Keratinocyte (primary cell): ENCODE results near the gene PGC. TPM values are rescaled to one million over a fixed set of nuclear protein-coding genes. Genes with fewer than 3 reads are reported as not detected.

Experiments
- DNase-seq: peaks from one replicate; pipeline ENCODE4 v3.0.0-alpha.2; 2011; ENCODE audit warnings: low read depth, missing footprints, low spot score
- FAIRE-seq: peaks from 2 replicates; lab custom pipeline; 2011; peaks lifted over from hg19 to GRCh38; lab: Jason Lieb, UNC
- H2AFZ ChIP-seq: 2 replicates; pipeline ENCODE4 v1.6.0; 2012; ENCODE audit warnings: low read length, control low read depth, inconsistent platforms; ENCODE audit not compliant: control insufficient read depth
- H3K27ac ChIP-seq: 2 replicates; pipeline ENCODE4 v1.5.1; 2011; ENCODE audit warnings: low read length; ENCODE audit not compliant: control insufficient read depth, insufficient read depth
- H3K27me3 ChIP-seq: 3 replicates; pipeline ENCODE4 v1.6.0; 2011; ENCODE audit warnings: low read length; ENCODE audit not compliant: control insufficient read depth, insufficient read depth; ENCODE audit errors: extremely low read depth
- H3K36me3 ChIP-seq, 2 experiments: 2 replicates in 1 of 2; 3 replicates in 1 of 2; pipeline ENCODE4 v1.5.1; 2011; ENCODE audit warnings: low read length in 2 of 2, mild to moderate bottlenecking in 1 of 2; ENCODE audit not compliant: control insufficient read depth in 2 of 2, insufficient read depth in 2 of 2; ENCODE audit errors: extremely low read depth in 1 of 2
- H3K4me1 ChIP-seq: 3 replicates; pipeline ENCODE4 v1.5.1; 2011; ENCODE audit warnings: low read length; ENCODE audit not compliant: control insufficient read depth, insufficient read depth; ENCODE audit errors: extremely low read depth
- H3K4me2 ChIP-seq: 3 replicates; pipeline ENCODE4 v1.6.0; 2011; ENCODE audit warnings: low read depth, low read length; ENCODE audit not compliant: control insufficient read depth, insufficient read depth; ENCODE audit errors: extremely low read depth
- H3K4me3 ChIP-seq, 3 experiments: fragments of 200-600 bp in 1 of 3; sonication (generic) in 1 of 3; 2 replicates in 2 of 3; 3 replicates in 1 of 3; pipeline ENCODE4 v1.5.1; 2011 to 2016; ENCODE audit warnings: low read length in 3 of 3, mild to moderate bottlenecking in 3 of 3, control low read depth in 2 of 3, inconsistent platforms in 1 of 3, low read depth in 1 of 3, mixed read lengths in 1 of 3, mixed run types in 1 of 3, moderate library complexity in 1 of 3; ENCODE audit not compliant: control insufficient read depth in 2 of 3, insufficient read depth in 2 of 3; ENCODE audit errors: extremely low read depth in 1 of 3
- H3K79me2 ChIP-seq: 2 replicates; pipeline ENCODE4 v1.6.0; 2012; ENCODE audit warnings: low read length; ENCODE audit not compliant: control insufficient read depth, insufficient read depth
- H3K9ac ChIP-seq: 3 replicates; pipeline ENCODE4 v1.6.0; 2011; ENCODE audit warnings: low read length; ENCODE audit not compliant: control insufficient read depth, insufficient read depth; ENCODE audit errors: extremely low read depth
- H3K9me1 ChIP-seq: 3 replicates; pipeline ENCODE4 v1.6.0; 2011; ENCODE audit warnings: low read length; ENCODE audit not compliant: control insufficient read depth, insufficient read depth; ENCODE audit errors: extremely low read depth
- H3K9me3 ChIP-seq: 2 replicates; pipeline ENCODE4 v1.5.1; 2012; ENCODE audit warnings: low read depth, low read length; ENCODE audit not compliant: control insufficient read depth
- H4K20me1 ChIP-seq: 3 replicates; pipeline ENCODE4 v1.6.0; 2011; ENCODE audit warnings: low read length; ENCODE audit not compliant: control insufficient read depth, insufficient read depth; ENCODE audit errors: extremely low read depth
- CTCF ChIP-seq, 3 experiments: IDR thresholded peaks in 1 of 3; conservative IDR thresholded peaks in 1 of 3; optimal IDR thresholded peaks in 1 of 3; 2 replicates in 2 of 3; 3 replicates in 1 of 3; pipeline versions ENCODE3 to v1.5.1; 2011; ENCODE audit warnings: low read length in 3 of 3, mild to moderate bottlenecking in 3 of 3, moderate library complexity in 2 of 3, control low read depth in 1 of 3, inconsistent platforms in 1 of 3; ENCODE audit not compliant: insufficient read depth in 2 of 3; ENCODE audit errors: extremely low read depth in 1 of 3
- EZH2 ChIP-seq: IDR thresholded peaks from one replicate; pipeline ENCODE4 v1.6.1; 2012; ENCODE audit warnings: inconsistent platforms, mild to moderate bottlenecking, low read length, moderate library complexity
- dilution Hi-C: fragments of 300-500 bp; cut with MboI; formaldehyde crosslinking; loops from one replicate; pipeline ENCODE4 v1.7.0; 2020; ENCODE audit warnings: low sequenced_read_pairs; ENCODE audit not compliant: extremely low pct_ligation_motif_present
- polyA plus RNA-seq, 5 experiments: library from polyadenylated mRNA; depleted of rRNA in 3 of 5; stranded (reverse) in 3 of 5; stranded (forward) in 1 of 5; unstranded in 1 of 5; fragments of >200 nt; gene quantifications; 1 replicate in 1 of 5; 2 replicates in 3 of 5; 3 replicates in 1 of 5; pipeline versions ENCODE4 v1.2.1 to v1.2.3, GENCODE V29; 2011 to 2012; ENCODE audit warnings: missing spikeins in 2 of 5, low read depth in 1 of 5, low replicate concordance in 1 of 5

The PGC gene
- polyA plus RNA-seq, 1 donor (not counting 4 experiments of a cell fraction or from before 2014, with no cell fraction given) = not detected

GRCh38 chr6:41709375-41709774 is 37.8 kb downstream of the PGC start:
- Histone ChIP-seq H2AFZ (no peak overlapping the region), H3K27ac (no peak overlapping the region)

GRCh38 chr6:41708856-41709255 is 38.3 kb downstream of the PGC start:
- Histone ChIP-seq H3K4me1 (peaks cover 39% of the 10 kb centered on the region), H3K4me2 (no peak overlapping the region)
- no peak for FAIRE-seq

More at GRCh38 chr6:41709375-41709774, 37.8 kb downstream of the PGC start:
- no peaks in the 10 kb centered on the region for H3K79me2 ChIP-seq
- H3K9ac ChIP-seq = no peak overlapping the region
- no peak for FAIRE-seq
- no peaks in the 10 kb centered on the region for H3K9me1 ChIP-seq
- H4K20me1 ChIP-seq = no peaks in the 10 kb centered on the region
- peaks cover 0 to 1% of the 10 kb centered on the region in 2 experiments for H3K36me3 ChIP-seq
- H3K4me3 ChIP-seq = no peak overlapping the region
- no peak for DNase-seq
- H3K4me2 ChIP-seq = no peak overlapping the region
- H3K9me3 ChIP-seq = no peaks in the 10 kb centered on the region
- peaks cover 43% of the 10 kb centered on the region for H3K4me1 ChIP-seq
- dilution Hi-C loops = no loop called here
- no peaks in the 10 kb centered on the region for H3K27me3 ChIP-seq
- TF ChIP-seq CTCF (optimal IDR thresholded peaks at IDR 0.05 in 1 of 3, IDR thresholded peaks at IDR 0.05 in 1 of 3, conservative IDR thresholded peaks at IDR 0.05 in 1 of 3; ENCODE audit: extremely low read depth in 1 of 3, insufficient read depth in 2 of 3, low read length in 3 of 3) (no peak), EZH2 (no peak)

More at GRCh38 chr6:41708856-41709255, 38.3 kb downstream of the PGC start:
- Histone ChIP-seq H3K9ac (no peak overlapping the region), H2AFZ (no peak overlapping the region), H3K27ac (no peak overlapping the region), H3K9me3 (no peaks in the 10 kb centered on the region), H3K9me1 (no peaks in the 10 kb centered on the region), H3K27me3 (no peaks in the 10 kb centered on the region), H4K20me1 (no peaks in the 10 kb centered on the region), H3K36me3 (peaks cover 0 to 1% of the 10 kb centered on the region in 2 experiments), H3K4me3 (no peak overlapping the region), H3K79me2 (no peaks in the 10 kb centered on the region)
- DNase-seq = no peak
- TF ChIP-seq CTCF (optimal IDR thresholded peaks at IDR 0.05 in 1 of 3, IDR thresholded peaks at IDR 0.05 in 1 of 3, conservative IDR thresholded peaks at IDR 0.05 in 1 of 3; ENCODE audit: extremely low read depth in 1 of 3, insufficient read depth in 2 of 3, low read length in 3 of 3) = no peak
- no peak for TF ChIP-seq EZH2
- dilution Hi-C loops = no loop called here
